PFSK-1 (cell line): ENCODE results near the gene SEC61A1.

Source experiments
- FOXP2 ChIP-seq: optimal IDR thresholded peaks from 2 replicates; pipeline ENCODE3; 2011; ENCODE audit warnings: borderline replicate concordance, control low read depth, inconsistent platforms; ENCODE audit not compliant: insufficient read depth; ENCODE audit errors: extremely low read length, extremely low read depth
- POLR2AphosphoS5 ChIP-seq: IDR thresholded peaks from 2 replicates; pipeline ENCODE4 v1.6.1; 2012; ENCODE audit warnings: low read depth, mild to moderate bottlenecking, control low read depth, low read length, moderate library complexity
- REST ChIP-seq, 2 experiments: IDR thresholded peaks; 2 replicates each; pipeline versions ENCODE4 v1.6.1 to v1.8.0; 2011 to 2012; ENCODE audit warnings: low read depth in 2 of 2, low read length in 2 of 2, control low read depth in 1 of 2, inconsistent platforms in 1 of 2, mild to moderate bottlenecking in 1 of 2, moderate library complexity in 1 of 2; ENCODE audit not compliant: insufficient read depth in 1 of 2
- SIN3A ChIP-seq: IDR thresholded peaks from 2 replicates; pipeline ENCODE4 v1.6.1; 2012; ENCODE audit warnings: mild to moderate bottlenecking, low read length, moderate library complexity, borderline replicate concordance; ENCODE audit not compliant: insufficient read depth
- TAF1 ChIP-seq: IDR thresholded peaks from 2 replicates; pipeline ENCODE4 v1.6.1; 2012; ENCODE audit warnings: low read length, control low read depth, borderline replicate concordance; ENCODE audit not compliant: insufficient read depth

Gene SEC61A1

GRCh38 chr3:128009952-128010846, 42.0 kb upstream of the SEC61A1 start:
- TF ChIP-seq POLR2AphosphoS5 (no peak), REST (IDR thresholded peaks at IDR 0.05; ENCODE audit: insufficient read depth in 1 of 2, low read depth in 2 of 2, low read length in 2 of 2) (no peak), SIN3A (no peak), FOXP2 (no peak), TAF1 (no peak)

GRCh38 chr3:128011140-128011539, 41.1 kb upstream of the SEC61A1 start:
- TF ChIP-seq FOXP2, result no peak

GRCh38 chr3:128012050-128012449, 40.2 kb upstream of the SEC61A1 start:
- TF ChIP-seq SIN3A (no peak), FOXP2 (no peak), TAF1 (no peak), POLR2AphosphoS5 (no peak), REST (IDR thresholded peaks at IDR 0.05; ENCODE audit: insufficient read depth in 1 of 2, low read depth in 2 of 2, low read length in 2 of 2) (no peak)

- TF ChIP-seq TAF1, result no peak
- no peak for TF ChIP-seq FOXP2
- TF ChIP-seq REST (IDR thresholded peaks at IDR 0.05; ENCODE audit: insufficient read depth in 1 of 2, low read depth in 2 of 2, low read length in 2 of 2), result no peak
- TF ChIP-seq POLR2AphosphoS5, result no peak
- no peak for TF ChIP-seq SIN3A
Measured at GRCh38 chr3:128014548-128014947, 37.7 kb upstream of the SEC61A1 start.

- no peak for TF ChIP-seq SIN3A
- TF ChIP-seq POLR2AphosphoS5, result no peak
- no peak for TF ChIP-seq FOXP2
- no peak for TF ChIP-seq TAF1
- TF ChIP-seq REST (IDR thresholded peaks at IDR 0.05; ENCODE audit: insufficient read depth in 1 of 2, low read depth in 2 of 2, low read length in 2 of 2), result no peak
Measured at GRCh38 chr3:128016502-128016901, 35.7 kb upstream of the SEC61A1 start.
